ENCODE measurements around the gene NIPBL. TPM values are rescaled to one million over a fixed set of nuclear protein-coding genes. Genes with fewer than 3 reads are reported as not detected.

Gene NIPBL
- total and polyA plus RNA-seq, 2 of the 13 experiments (the other 11 are each of a cell fraction or from before 2014, with no cell fraction given) = 12.3 to 32.3 TPM

DNA sequence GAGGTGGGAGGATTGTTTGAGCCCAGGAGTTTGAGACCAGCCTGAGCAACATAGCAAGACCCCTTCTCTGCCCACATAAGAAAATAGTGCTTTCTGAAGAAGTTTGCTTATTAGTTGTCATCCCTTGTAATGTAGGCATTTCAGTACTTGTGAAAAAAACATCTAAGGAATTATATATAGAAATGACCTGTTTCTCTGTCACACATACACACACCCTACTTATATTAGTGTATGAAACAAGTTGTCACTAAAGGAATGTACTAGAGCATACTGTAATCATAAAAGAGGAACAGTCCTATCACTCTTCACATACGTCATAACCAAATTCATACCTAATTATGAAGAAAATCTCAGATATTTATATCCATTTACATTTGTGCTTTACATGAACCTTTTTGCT, 122.0 kb downstream of the NIPBL start:
- Histone ChIP-seq H3K4me3 (replicated peaks in 1 of 3; ENCODE audit: insufficient read depth in 1 of 3, low read depth in 2 of 3, low read length in 3 of 3) (no peak overlapping the region), H3K4me1 (ENCODE audit: insufficient read depth, low read length) (peaks cover 19% of the 10 kb centered on the region), H3K27me3 (ENCODE audit: control insufficient read depth in 1 of 2, insufficient read depth in 2 of 2, low read length in 2 of 2) (no peaks in the 10 kb centered on the region), H2AFZ (ENCODE audit: low read length) (no peak overlapping the region), H3K9ac (ENCODE audit: insufficient read depth, low read depth, low read length) (no peak overlapping the region), H3K79me2 (ENCODE audit: insufficient read depth, low read length) (peaks cover 3% of the 10 kb centered on the region), H3K4me2 (ENCODE audit: low read depth, low read length) (no peak overlapping the region), H3K36me3 (replicated peaks in 1 of 2; ENCODE audit: control insufficient read depth in 1 of 2, insufficient read depth in 2 of 2, low read length in 2 of 2) (peaks cover 3 to 23% of the 10 kb centered on the region in 2 experiments; a peak in 3 of 5 replicates), H3K27ac (ENCODE audit: extremely low read length, insufficient read depth, low read length) (no peak overlapping the region), H4K20me1 (ENCODE audit: insufficient read depth, low read length) (0 out of 2 replicates have a peak, but pooled peaks cover 8% of the 10 kb centered on the region), H3K9me3 (ENCODE audit: low read length) (no peaks in the 10 kb centered on the region)
- WGBS (ENCODE audit: low lambda C conversion rate) = 93% methylated on average over 1 of the region's 1 CpG
- TF ChIP-seq, protein P1, sequence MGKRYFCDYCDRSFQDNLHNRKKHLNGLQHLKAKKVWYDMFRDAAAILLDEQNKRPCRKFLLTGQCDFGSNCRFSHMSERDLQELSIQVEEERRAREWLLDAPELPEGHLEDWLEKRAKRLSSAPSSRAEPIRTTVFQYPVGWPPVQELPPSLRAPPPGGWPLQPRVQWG (CRISPR knock-in tag; IDR thresholded peaks at IDR 0.05; ENCODE audit: borderline replicate concordance, low read depth) = no peak
- no peak for TF ChIP-seq SP140L (CRISPR knock-in tag; IDR thresholded peaks at IDR 0.05; ENCODE audit: borderline replicate concordance)
- no peak for TF ChIP-seq TP53 (CRISPR knock-in tag; conservative IDR thresholded peaks at IDR 0.05)
- TF ChIP-seq ZNF253 (CRISPR knock-in tag; IDR thresholded peaks at IDR 0.05; ENCODE audit: borderline replicate concordance) = no peak
- TF ChIP-seq ZNF510 (CRISPR knock-in tag; IDR thresholded peaks at IDR 0.05; ENCODE audit: low read depth) = no peak
- no peak for TF ChIP-seq ZNF441 (CRISPR knock-in tag; IDR thresholded peaks at IDR 0.05; ENCODE audit: borderline replicate concordance)
- no peak for TF ChIP-seq SALL1 (CRISPR knock-in tag; IDR thresholded peaks at IDR 0.05)
- TF ChIP-seq, protein P2, sequence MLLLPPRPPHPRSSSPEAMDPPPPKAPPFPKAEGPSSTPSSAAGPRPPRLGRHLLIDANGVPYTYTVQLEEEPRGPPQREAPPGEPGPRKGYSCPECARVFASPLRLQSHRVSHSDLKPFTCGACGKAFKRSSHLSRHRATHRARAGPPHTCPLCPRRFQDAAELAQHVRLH (CRISPR knock-in tag; IDR thresholded peaks at IDR 0.05; ENCODE audit: borderline replicate concordance, low read depth) = no peak
- TF ChIP-seq, protein P3, sequence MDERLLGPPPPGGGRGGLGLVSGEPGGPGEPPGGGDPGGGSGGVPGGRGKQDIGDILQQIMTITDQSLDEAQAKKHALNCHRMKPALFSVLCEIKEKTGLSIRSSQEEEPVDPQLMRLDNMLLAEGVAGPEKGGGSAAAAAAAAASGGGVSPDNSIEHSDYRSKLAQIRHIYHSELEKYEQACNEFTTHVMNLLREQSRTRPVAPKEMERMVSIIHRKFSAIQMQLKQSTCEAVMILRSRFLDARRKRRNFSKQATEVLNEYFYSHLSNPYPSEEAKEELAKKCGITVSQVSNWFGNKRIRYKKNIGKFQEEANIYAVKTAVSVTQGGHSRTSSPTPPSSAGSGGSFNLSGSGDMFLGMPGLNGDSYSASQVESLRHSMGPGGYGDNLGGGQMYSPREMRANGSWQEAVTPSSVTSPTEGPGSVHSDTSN (CRISPR knock-in tag; IDR thresholded peaks at IDR 0.05) = no peak
- TF ChIP-seq ZZZ3 (CRISPR knock-in tag; IDR thresholded peaks at IDR 0.05; ENCODE audit: borderline replicate concordance) = no peak
- no peak for TF ChIP-seq ZNF737 (CRISPR knock-in tag; IDR thresholded peaks at IDR 0.05; ENCODE audit: borderline replicate concordance)
- TF ChIP-seq HNRNPUL1 (IDR thresholded peaks at IDR 0.05; ENCODE audit: low read depth, low read length) = no peak
- TF ChIP-seq, protein P4, sequence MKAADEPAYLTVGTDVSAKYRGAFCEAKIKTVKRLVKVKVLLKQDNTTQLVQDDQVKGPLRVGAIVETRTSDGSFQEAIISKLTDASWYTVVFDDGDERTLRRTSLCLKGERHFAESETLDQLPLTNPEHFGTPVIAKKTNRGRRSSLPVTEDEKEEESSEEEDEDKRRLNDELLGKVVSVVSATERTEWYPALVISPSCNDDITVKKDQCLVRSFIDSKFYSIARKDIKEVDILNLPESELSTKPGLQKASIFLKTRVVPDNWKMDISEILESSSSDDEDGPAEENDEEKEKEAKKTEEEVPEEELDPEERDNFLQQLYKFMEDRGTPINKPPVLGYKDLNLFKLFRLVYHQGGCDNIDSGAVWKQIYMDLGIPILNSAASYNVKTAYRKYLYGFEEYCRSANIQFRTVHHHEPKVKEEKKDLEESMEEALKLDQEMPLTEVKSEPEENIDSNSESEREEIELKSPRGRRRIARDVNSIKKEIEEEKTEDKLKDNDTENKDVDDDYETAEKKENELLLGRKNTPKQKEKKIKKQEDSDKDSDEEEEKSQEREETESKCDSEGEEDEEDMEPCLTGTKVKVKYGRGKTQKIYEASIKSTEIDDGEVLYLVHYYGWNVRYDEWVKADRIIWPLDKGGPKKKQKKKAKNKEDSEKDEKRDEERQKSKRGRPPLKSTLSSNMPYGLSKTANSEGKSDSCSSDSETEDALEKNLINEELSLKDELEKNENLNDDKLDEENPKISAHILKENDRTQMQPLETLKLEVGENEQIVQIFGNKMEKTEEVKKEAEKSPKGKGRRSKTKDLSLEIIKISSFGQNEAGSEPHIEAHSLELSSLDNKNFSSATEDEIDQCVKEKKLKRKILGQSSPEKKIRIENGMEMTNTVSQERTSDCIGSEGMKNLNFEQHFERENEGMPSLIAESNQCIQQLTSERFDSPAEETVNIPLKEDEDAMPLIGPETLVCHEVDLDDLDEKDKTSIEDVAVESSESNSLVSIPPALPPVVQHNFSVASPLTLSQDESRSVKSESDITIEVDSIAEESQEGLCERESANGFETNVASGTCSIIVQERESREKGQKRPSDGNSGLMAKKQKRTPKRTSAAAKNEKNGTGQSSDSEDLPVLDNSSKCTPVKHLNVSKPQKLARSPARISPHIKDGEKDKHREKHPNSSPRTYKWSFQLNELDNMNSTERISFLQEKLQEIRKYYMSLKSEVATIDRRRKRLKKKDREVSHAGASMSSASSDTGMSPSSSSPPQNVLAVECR (CRISPR knock-in tag; IDR thresholded peaks at IDR 0.05; ENCODE audit: borderline replicate concordance) = no peak
- no peak for TF ChIP-seq ZNF552 (CRISPR knock-in tag; IDR thresholded peaks at IDR 0.05; ENCODE audit: borderline replicate concordance)
- TF ChIP-seq KAT2B (IDR thresholded peaks at IDR 0.05; ENCODE audit: borderline replicate concordance, low read depth, low read length) = no peak
- in situ Hi-C loops (cut with HindIII; ENCODE audit: extremely low pct_ligation_motif_present, low pct_unique_long_range_greater_than_20kb) = no loop called here
- BruUV-seq (replicated peaks) = no TSS peak
- ChIA-PET CTCF (ENCODE audit: low intra/inter-chr PET ratio, low total read pairs) (no interaction called here), POLR2A (no interaction called here)
- no peak for FAIRE-seq
- DNase-seq (ENCODE audit: low spot score) = no peak
- ATAC-seq = no peak
- intact Hi-C loops (cut with micrococcal nuclease; ENCODE audit: unreplicated experiment) = no loop called here

All from HepG2 (cell line).